Hepatocyte (in vitro differentiated cells): ENCODE results near the gene ABI3BP. TPM values are rescaled to one million over a fixed set of nuclear protein-coding genes. Genes with fewer than 3 reads are reported as not detected.

Experiments
- DNase-seq: peaks from one replicate; pipeline ENCODE4 v3.0.0-alpha.2; 2016; ENCODE audit warnings: low spot score
- H2AFZ ChIP-seq: fragments of 200-600 bp; sonication (generic); 2 replicates; pipeline ENCODE4 v1.6.0; 2016; ENCODE audit warnings: antibody characterized with exemption, mild to moderate bottlenecking
- H3K27ac ChIP-seq: fragments of 200-600 bp; sonication (generic); 2 replicates; pipeline ENCODE4 v1.5.1; 2016; ENCODE audit warnings: mild to moderate bottlenecking
- H3K27me3 ChIP-seq: fragments of 200-600 bp; sonication (generic); 2 replicates; pipeline ENCODE4 v1.6.1; 2016
- H3K36me3 ChIP-seq: fragments of 200-600 bp; sonication (generic); replicated peaks from 2 replicates; pipeline ENCODE4 v1.5.1; 2016; ENCODE audit warnings: low read depth; ENCODE audit not compliant: insufficient read depth
- H3K4me1 ChIP-seq: fragments of 200-600 bp; sonication (generic); 2 replicates; pipeline ENCODE4 v1.5.1; 2016; ENCODE audit warnings: mild to moderate bottlenecking, moderate library complexity; ENCODE audit not compliant: insufficient read depth
- H3K4me2 ChIP-seq: fragments of 200-600 bp; sonication (generic); 2 replicates; pipeline ENCODE4 v1.6.0; 2016
- H3K4me3 ChIP-seq: fragments of 200-600 bp; sonication (generic); 2 replicates; pipeline ENCODE4 v1.5.1; 2016; ENCODE audit warnings: mild to moderate bottlenecking
- H3K79me2 ChIP-seq: fragments of 200-600 bp; sonication (generic); 2 replicates; pipeline ENCODE4 v1.6.0; 2017; ENCODE audit warnings: mild to moderate bottlenecking
- H3K9me2 ChIP-seq: fragments of 200-600 bp; sonication (generic); replicated peaks from 2 replicates; pipeline ENCODE4 v1.6.0; 2017; ENCODE audit warnings: mild to moderate bottlenecking; ENCODE audit not compliant: insufficient read depth
- H3K9me3 ChIP-seq: fragments of 200-600 bp; sonication (generic); 2 replicates; pipeline ENCODE4 v1.5.1; 2016; ENCODE audit warnings: low read depth, mild to moderate bottlenecking
- H4K20me1 ChIP-seq: fragments of 200-600 bp; sonication (generic); 2 replicates; pipeline ENCODE4 v1.6.0; 2016; ENCODE audit warnings: mild to moderate bottlenecking; ENCODE audit not compliant: insufficient read depth, poor library complexity, severe bottlenecking
- EZH2 ChIP-seq: fragments of 200-600 bp; sonication (generic); IDR thresholded peaks from 2 replicates; pipeline ENCODE4 v1.6.1; 2016; ENCODE audit warnings: antibody characterized with exemption, mild to moderate bottlenecking, borderline replicate concordance
- EZH2phosphoT487 ChIP-seq: fragments of 200-600 bp; sonication (generic); IDR thresholded peaks from one replicate; pipeline ENCODE4 v1.6.1; 2018; ENCODE audit warnings: antibody characterized with exemption, mild to moderate bottlenecking, low read depth, moderate library complexity; ENCODE audit not compliant: unreplicated experiment, severe bottlenecking
- WGBS: methylation state at CpG from one replicate; pipeline ENCODE4 v1.1.6; 2016; ENCODE audit warnings: low lambda C conversion rate; ENCODE audit errors: missing lambda C conversion rate; 5-methylcytosine and 5-hydroxymethylcytosine counted together
- polyA plus RNA-seq: library from polyadenylated mRNA; unstranded; fragments of >200 nt; fragmentation: Nextera tagmentation; extraction: Ambion mirVana; gene quantifications from 2 replicates; pipeline ENCODE4 v1.2.1, GENCODE V29; 2016
- total RNA-seq: library from RNA; depleted of rRNA; stranded (reverse); fragments of >200 nt; gene quantifications from 2 replicates; pipeline ENCODE4 v1.2.3, GENCODE V29; 2014
- TF ChIP-seq, protein P1 (sequence below): fragments of 200-600 bp; sonication (generic); IDR thresholded peaks from 2 replicates; pipeline ENCODE4 v1.5.1; 2016; ENCODE audit warnings: antibody characterized with exemption, mild to moderate bottlenecking; ENCODE audit not compliant: poor library complexity

ABI3BP gene
- total and polyA plus RNA-seq, 2 experiments from 2014 or later = 10.4 to 18.6 TPM

- H3K27ac ChIP-seq = no peak overlapping the region
- H3K9me2 ChIP-seq = no peaks in the 10 kb centered on the region
- H3K36me3 ChIP-seq = no peaks in the 10 kb centered on the region
- H2AFZ ChIP-seq = no peak overlapping the region
- H3K27me3 ChIP-seq = no peaks in the 10 kb centered on the region
- no peaks in the 10 kb centered on the region for H4K20me1 ChIP-seq
- no peaks in the 10 kb centered on the region for H3K4me1 ChIP-seq
- no peak overlapping the region for H3K4me3 ChIP-seq
- peaks cover 9% of the 10 kb centered on the region for H3K9me3 ChIP-seq
- WGBS = 78% methylated on average over 2 of the region's 2 CpGs
- no peak for DNase-seq
- H3K79me2 ChIP-seq = no peaks in the 10 kb centered on the region
- no peak overlapping the region for H3K4me2 ChIP-seq
- TF ChIP-seq, protein P1, sequence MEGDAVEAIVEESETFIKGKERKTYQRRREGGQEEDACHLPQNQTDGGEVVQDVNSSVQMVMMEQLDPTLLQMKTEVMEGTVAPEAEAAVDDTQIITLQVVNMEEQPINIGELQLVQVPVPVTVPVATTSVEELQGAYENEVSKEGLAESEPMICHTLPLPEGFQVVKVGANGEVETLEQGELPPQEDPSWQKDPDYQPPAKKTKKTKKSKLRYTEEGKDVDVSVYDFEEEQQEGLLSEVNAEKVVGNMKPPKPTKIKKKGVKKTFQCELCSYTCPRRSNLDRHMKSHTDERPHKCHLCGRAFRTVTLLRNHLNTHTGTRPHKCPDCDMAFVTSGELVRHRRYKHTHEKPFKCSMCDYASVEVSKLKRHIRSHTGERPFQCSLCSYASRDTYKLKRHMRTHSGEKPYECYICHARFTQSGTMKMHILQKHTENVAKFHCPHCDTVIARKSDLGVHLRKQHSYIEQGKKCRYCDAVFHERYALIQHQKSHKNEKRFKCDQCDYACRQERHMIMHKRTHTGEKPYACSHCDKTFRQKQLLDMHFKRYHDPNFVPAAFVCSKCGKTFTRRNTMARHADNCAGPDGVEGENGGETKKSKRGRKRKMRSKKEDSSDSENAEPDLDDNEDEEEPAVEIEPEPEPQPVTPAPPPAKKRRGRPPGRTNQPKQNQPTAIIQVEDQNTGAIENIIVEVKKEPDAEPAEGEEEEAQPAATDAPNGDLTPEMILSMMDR = no peak
- TF ChIP-seq EZH2phosphoT487 (no peak), EZH2 (no peak)
Measured at GRCh38 chr3:100782348-100782747, 210.9 kb downstream of the ABI3BP start.

- Histone ChIP-seq H3K9me2 (no peaks in the 10 kb centered on the region), H3K27ac (no peak overlapping the region), H2AFZ (no peak overlapping the region), H3K4me1 (no peaks in the 10 kb centered on the region), H3K36me3 (no peaks in the 10 kb centered on the region), H3K9me3 (peaks cover 9% of the 10 kb centered on the region), H3K79me2 (no peaks in the 10 kb centered on the region), H3K27me3 (no peaks in the 10 kb centered on the region), H4K20me1 (no peaks in the 10 kb centered on the region), H3K4me2 (no peak overlapping the region), H3K4me3 (no peak overlapping the region)
- TF ChIP-seq EZH2phosphoT487 (no peak), EZH2 (no peak)
- TF ChIP-seq, protein P1 = no peak
- WGBS = 90% methylated on average over 2 of the region's 2 CpGs
- no peak for DNase-seq
Measured at GRCh38 chr3:100781301-100781700, 211.9 kb downstream of the ABI3BP start.

DNA sequence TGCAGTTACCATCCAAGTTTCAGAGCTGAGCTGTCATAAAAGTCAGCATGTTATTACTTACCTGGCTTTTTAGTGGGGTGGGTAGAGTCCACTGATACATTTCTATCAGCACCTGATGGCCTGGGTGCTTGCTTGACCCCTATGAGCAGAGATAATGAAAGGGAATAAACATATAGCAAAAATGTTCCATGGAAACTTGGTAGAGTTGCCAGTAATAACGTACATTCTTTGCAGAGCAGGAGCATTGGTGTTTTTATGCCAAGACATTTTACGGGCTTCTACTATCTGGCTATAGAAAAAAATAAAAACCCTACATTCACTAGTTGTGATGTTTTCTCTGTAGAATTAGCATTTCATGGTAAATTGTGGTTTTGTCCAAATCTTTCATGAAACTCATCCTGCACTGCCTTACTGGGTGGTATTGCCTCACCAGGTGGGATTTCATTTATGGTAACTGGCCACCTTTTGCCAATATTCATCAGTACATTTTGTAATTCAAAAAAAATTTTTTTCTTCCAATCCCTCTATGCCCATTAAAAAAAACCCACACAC is 213.1 kb downstream of the ABI3BP start:
- no peaks in the 10 kb centered on the region for H3K27me3 ChIP-seq
- no peaks in the 10 kb centered on the region for H3K4me1 ChIP-seq
- H3K79me2 ChIP-seq = no peaks in the 10 kb centered on the region
- H2AFZ ChIP-seq = no peak overlapping the region
- H3K4me2 ChIP-seq = no peak overlapping the region
- TF ChIP-seq, protein P1 = no peak
- TF ChIP-seq EZH2 (no peak), EZH2phosphoT487 (no peak)
- DNase-seq = no peak
- no peak overlapping the region for H3K27ac ChIP-seq
- no peaks in the 10 kb centered on the region for H3K36me3 ChIP-seq
- no peaks in the 10 kb centered on the region for H4K20me1 ChIP-seq
- H3K4me3 ChIP-seq = no peak overlapping the region
- no peaks in the 10 kb centered on the region for H3K9me3 ChIP-seq
- WGBS = 75% methylated on average over 2 of the region's 2 CpGs
- H3K9me2 ChIP-seq = no peaks in the 10 kb centered on the region

DNA sequence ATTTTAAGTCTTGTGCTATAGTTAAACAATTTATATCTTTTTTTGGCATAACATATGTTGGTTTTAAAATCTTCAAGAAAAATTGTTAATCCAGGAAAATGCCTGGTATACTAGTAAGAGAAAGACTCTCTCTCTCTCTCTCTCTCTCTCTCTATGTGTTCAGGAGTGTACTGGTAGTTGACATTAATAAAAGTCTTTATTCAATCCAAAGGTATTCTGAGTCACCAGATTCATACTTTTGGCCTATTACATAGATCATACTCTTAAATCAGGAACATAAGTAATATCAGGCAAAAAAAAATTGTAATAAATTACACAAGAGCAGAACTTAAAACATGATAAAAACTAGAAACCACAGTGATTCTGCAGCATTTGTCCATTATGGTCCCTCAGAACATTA is 213.7 kb downstream of the ABI3BP start:
- DNase-seq = no peak
- H2AFZ ChIP-seq = no peak overlapping the region
- no peaks in the 10 kb centered on the region for H4K20me1 ChIP-seq
- H3K9me3 ChIP-seq = no peaks in the 10 kb centered on the region
- no peaks in the 10 kb centered on the region for H3K36me3 ChIP-seq
- H3K79me2 ChIP-seq = no peaks in the 10 kb centered on the region
- H3K4me2 ChIP-seq = no peak overlapping the region
- no peaks in the 10 kb centered on the region for H3K4me1 ChIP-seq
- H3K27ac ChIP-seq = no peak overlapping the region
- no peaks in the 10 kb centered on the region for H3K27me3 ChIP-seq
- TF ChIP-seq EZH2 (no peak), EZH2phosphoT487 (no peak)
- TF ChIP-seq, protein P1 = no peak
- no peaks in the 10 kb centered on the region for H3K9me2 ChIP-seq
- no peak overlapping the region for H3K4me3 ChIP-seq
